CD4-positive, alpha-beta memory T cell (primary cell): ENCODE results near the gene CACNA1A. TPM values are rescaled to one million over a fixed set of nuclear protein-coding genes. Genes with fewer than 3 reads are reported as not detected.
"Not testable (repeated sequence)": the region's sequence is repeated elsewhere in the genome, so short reads cannot be mapped to it uniquely, and the experiment has no call there.

Experiments
- CTCF ChIA-PET: fragments of 350-600 bp; sonication (Branson Sonifier 250); formaldehyde crosslinking; loops from one replicate; lab custom pipeline; 2021; ENCODE audit warnings: inconsistent platforms; ENCODE audit not compliant: partially characterized antibody; lab: Charles Lee
- POLR2A ChIA-PET: fragments of 350-600 bp; sonication (Branson Sonifier 250); formaldehyde crosslinking; loops from one replicate; lab custom pipeline; 2021; ENCODE audit not compliant: partially characterized antibody; lab: Charles Lee
- DNase-seq, 5 donors: peaks; one replicate each; pipeline versions ENCODE4 v3.0.0 to v3.0.0-alpha.2; 2020 to 2022; ENCODE audit warnings: mixed read lengths in 1 of 5
- H3K27ac ChIP-seq: one replicate; pipeline ENCODE4 v1.7.0; 2013; ENCODE audit warnings: low read depth, low read length
- H3K27me3 ChIP-seq: 2 replicates; pipeline ENCODE4 v1.7.0; 2013; ENCODE audit warnings: mild to moderate bottlenecking, low read length, moderate library complexity; ENCODE audit not compliant: insufficient read depth
- H3K36me3 ChIP-seq: 2 replicates; pipeline ENCODE4 v1.7.0; 2013; ENCODE audit warnings: mild to moderate bottlenecking, low read length, moderate library complexity; ENCODE audit not compliant: insufficient read depth
- H3K4me1 ChIP-seq: 2 replicates; pipeline ENCODE4 v1.7.0; 2013; ENCODE audit warnings: mild to moderate bottlenecking, low read length, moderate library complexity; ENCODE audit not compliant: insufficient read depth
- H3K4me3 ChIP-seq, 2 donors: one replicate each; pipeline ENCODE4 v1.7.0; 2013; ENCODE audit warnings: low read length in 2 of 2, mild to moderate bottlenecking in 1 of 2
- H3K9me3 ChIP-seq, 2 donors: one replicate each; pipeline ENCODE4 v1.7.0; 2013; ENCODE audit warnings: low read length in 2 of 2, control low read depth in 1 of 2; ENCODE audit not compliant: control insufficient read depth in 1 of 2
- H3K27ac Mint-ChIP-seq, 7 donors: one replicate each; pipeline ENCODE4 v1.8.0; 2020 to 2021; ENCODE audit warnings: mixed read lengths in 7 of 7, mild to moderate bottlenecking in 6 of 7, inconsistent platforms in 3 of 7, moderate library complexity in 3 of 7
- H3K27me3 Mint-ChIP-seq, 2 donors: one replicate each; pipeline ENCODE4 v1.8.0; 2020 to 2021; ENCODE audit warnings: mixed read lengths in 2 of 2
- H3K36me3 Mint-ChIP-seq, 2 donors: one replicate each; pipeline ENCODE4 v1.8.0; 2020 to 2021; ENCODE audit warnings: mixed read lengths in 2 of 2, inconsistent platforms in 1 of 2, mild to moderate bottlenecking in 1 of 2
- H3K4me1 Mint-ChIP-seq, 4 donors: one replicate each; pipeline ENCODE4 v1.8.0; 2020 to 2021; ENCODE audit warnings: mixed read lengths in 4 of 4, mild to moderate bottlenecking in 1 of 4
- H3K4me3 Mint-ChIP-seq, 8 donors: one replicate each; pipeline ENCODE4 v1.8.0; 2020 to 2021; ENCODE audit warnings: mixed read lengths in 8 of 8, mild to moderate bottlenecking in 7 of 8, moderate library complexity in 6 of 8, inconsistent platforms in 3 of 8
- H3K9me3 Mint-ChIP-seq, 8 donors: one replicate each; pipeline ENCODE4 v1.8.0; 2020 to 2021; ENCODE audit warnings: mixed read lengths in 8 of 8, mild to moderate bottlenecking in 5 of 8, inconsistent platforms in 3 of 8, moderate library complexity in 1 of 8
- intact Hi-C: fragments of 100-400 bp; cut with micrococcal nuclease; formaldehyde crosslinking; loops from one replicate; pipeline ENCODE4 v1.15.1; 2023
- polyA plus RNA-seq, 2 donors: library from polyadenylated mRNA; unstranded; fragments of 300-500 nt; fragmentation: Illumina TruSeq; gene quantifications; one replicate each; pipeline ENCODE4 v1.2.3, GENCODE V29; 2021
- total RNA-seq, 2 experiments: library from RNA; stranded (reverse); gene quantifications; one replicate each; pipeline ENCODE4 v1.2.3, GENCODE V29; 2021

The CACNA1A gene
- total and polyA plus RNA-seq, 4 experiments from 2014 or later: 0.19 to 0.35 (median 0.26) TPM

GRCh38 chr19:13428352-13428751, 77.9 kb downstream of the CACNA1A start:
- H3K9me3 Mint-ChIP-seq: peaks cover 0 to 35% (median 22%) of the 10 kb centered on the region in 8 donors
- peaks cover 11 to 14% of the 10 kb centered on the region in 2 donors for H3K27me3 Mint-ChIP-seq
- DNase-seq: peak in 3 of 5 donors; percentile 7 to 14 (median 10)
- H3K27ac Mint-ChIP-seq: no peak overlapping the region
- no peak overlapping the region for H3K4me3 ChIP-seq
- no peak overlapping the region for H3K4me3 Mint-ChIP-seq
- ChIA-PET POLR2A (no interaction called here), CTCF (interaction anchor here (0.7 to 3.4 kb wide), 4 partner anchors 10 to 1997 kb away, joined by 3 to 19 read pairs (median 4); no protein-coding TSS in a partner anchor)
- intact Hi-C loops: no loop called here
- H3K36me3 ChIP-seq: no peaks in the 10 kb centered on the region
- no peaks in the 10 kb centered on the region for H3K4me1 Mint-ChIP-seq
- H3K9me3 ChIP-seq: no peaks in the 10 kb centered on the region
- no peak overlapping the region for H3K27ac ChIP-seq
- peaks cover 0 to 4% of the 10 kb centered on the region in 2 donors for H3K36me3 Mint-ChIP-seq
- no peaks in the 10 kb centered on the region for H3K4me1 ChIP-seq
- H3K27me3 ChIP-seq: no peaks in the 10 kb centered on the region

DNA sequence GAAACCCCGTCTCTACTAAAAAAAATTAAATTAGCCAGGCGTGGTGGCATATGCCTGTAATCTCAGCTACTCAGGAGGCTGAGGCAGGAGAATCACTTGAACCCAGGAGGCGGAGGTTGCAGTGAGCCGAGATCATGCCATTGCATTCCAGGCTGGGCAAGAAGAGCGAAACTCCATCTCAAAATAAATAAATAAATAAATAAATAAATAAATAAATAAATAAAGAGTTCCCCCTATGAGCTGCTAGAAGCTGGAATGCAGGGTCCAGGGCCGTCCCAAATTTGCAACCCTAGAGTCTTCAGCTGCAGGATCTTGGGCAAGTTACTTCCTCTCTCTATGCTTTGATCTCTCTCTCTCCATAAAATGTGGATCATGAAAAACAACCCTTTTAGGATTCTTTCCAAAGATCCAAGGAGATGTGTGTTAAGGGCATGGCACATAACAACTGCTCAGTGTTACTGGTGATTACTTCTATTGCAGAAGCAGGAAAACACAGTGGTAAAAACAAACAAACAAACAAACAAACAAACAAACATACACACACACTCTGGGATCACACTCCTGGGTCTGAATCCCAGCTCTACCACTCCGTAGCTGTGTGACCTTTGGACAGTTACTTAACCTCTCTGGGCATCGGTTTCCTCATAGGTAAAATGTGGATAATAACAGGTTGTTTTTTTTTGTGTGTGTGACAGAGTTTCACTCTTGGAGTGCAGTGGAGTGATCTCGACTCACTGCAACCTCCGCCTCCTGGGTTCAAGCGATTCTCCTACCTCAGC, 78.8 kb downstream of the CACNA1A start:
- no peak overlapping the region for H3K4me3 ChIP-seq
- H3K36me3 ChIP-seq: no peaks in the 10 kb centered on the region
- intact Hi-C loops: no loop called here
- peaks cover 0 to 6% of the 10 kb centered on the region in 2 donors for H3K9me3 ChIP-seq
- ChIA-PET POLR2A (no interaction called here), CTCF (interaction anchor here (0.7 to 3.4 kb wide), 5 partner anchors 8 to 1997 kb away, joined by 3 to 19 read pairs (median 4); no protein-coding TSS in a partner anchor)
- H3K27ac ChIP-seq: no peak overlapping the region
- H3K4me1 ChIP-seq: no peaks in the 10 kb centered on the region
- H3K27me3 ChIP-seq: no peaks in the 10 kb centered on the region
- H3K27ac Mint-ChIP-seq: no peak overlapping the region
- H3K4me1 Mint-ChIP-seq: no peaks in the 10 kb centered on the region
- H3K4me3 Mint-ChIP-seq: no peak overlapping the region
- no peak for DNase-seq
- peaks cover 14 to 16% of the 10 kb centered on the region in 2 donors for H3K27me3 Mint-ChIP-seq
- H3K9me3 Mint-ChIP-seq: peaks cover 0 to 44% (median 30%) of the 10 kb centered on the region in 8 donors
- H3K36me3 Mint-ChIP-seq: peaks cover 3 to 7% of the 10 kb centered on the region in 2 donors

DNA sequence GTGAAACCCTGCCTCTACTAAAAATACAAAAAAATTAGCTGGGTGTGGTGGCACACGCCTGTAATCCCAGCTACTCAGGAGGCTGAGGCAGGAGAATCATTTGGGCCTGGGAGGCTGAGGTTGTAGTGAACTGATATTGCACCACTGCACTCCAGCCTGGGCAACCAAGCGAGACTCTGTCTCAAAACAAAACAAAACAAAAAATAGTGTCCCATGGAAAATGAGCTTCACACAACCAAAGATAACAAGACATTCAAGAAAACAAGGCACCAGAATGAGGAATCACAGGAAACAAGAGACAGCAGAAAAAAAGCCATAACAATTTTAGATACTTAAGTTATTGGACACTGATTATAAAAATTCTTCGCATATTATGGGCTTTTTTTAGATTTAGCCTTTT, 80.4 kb downstream of the CACNA1A start:
- H3K36me3 ChIP-seq, H3K4me3 ChIP-seq, H3K9me3 ChIP-seq, DNase-seq, H3K27me3 ChIP-seq, H3K4me1 ChIP-seq, H3K4me1 Mint-ChIP-seq, H3K4me3 Mint-ChIP-seq, intact Hi-C loops, POLR2A ChIA-PET, H3K27ac ChIP-seq, H3K36me3 Mint-ChIP-seq: not testable (repeated sequence)
- H3K27me3 Mint-ChIP-seq: peaks cover 11 to 15% of the 10 kb centered on the region in 2 donors
- peak overlapping the region in 1 of 7 donors; percentile 79 for H3K27ac Mint-ChIP-seq
- H3K9me3 Mint-ChIP-seq: peaks cover 0 to 58% (median 42%) of the 10 kb centered on the region in 8 donors
- CTCF ChIA-PET: interaction anchor here (3.4 kb wide), 1 partner anchor 148 kb away, joined by 19 read pairs; no protein-coding TSS in a partner anchor

- Mint-ChIP-seq H3K27ac (no peak overlapping the region), H3K27me3 (peaks cover 11 to 15% of the 10 kb centered on the region in 2 donors), H3K36me3 (peaks cover 3 to 7% of the 10 kb centered on the region in 2 donors), H3K9me3 (peaks cover 0 to 66% (median 47%) of the 10 kb centered on the region in 8 donors), H3K4me3 (no peak overlapping the region), H3K4me1 (no peaks in the 10 kb centered on the region)
- Histone ChIP-seq H3K36me3 (no peaks in the 10 kb centered on the region), H3K9me3 (peaks cover 0 to 9% of the 10 kb centered on the region in 2 donors), H3K27me3 (no peaks in the 10 kb centered on the region), H3K4me1 (no peaks in the 10 kb centered on the region), H3K4me3 (no peak overlapping the region), H3K27ac (no peak overlapping the region)
- intact Hi-C loops: no loop called here
- ChIA-PET POLR2A (no interaction called here), CTCF (no interaction called here)
- no peak for DNase-seq
These were observed 81.1 kb downstream of the CACNA1A start for GRCh38 chr19:13425151-13425550.

DNA sequence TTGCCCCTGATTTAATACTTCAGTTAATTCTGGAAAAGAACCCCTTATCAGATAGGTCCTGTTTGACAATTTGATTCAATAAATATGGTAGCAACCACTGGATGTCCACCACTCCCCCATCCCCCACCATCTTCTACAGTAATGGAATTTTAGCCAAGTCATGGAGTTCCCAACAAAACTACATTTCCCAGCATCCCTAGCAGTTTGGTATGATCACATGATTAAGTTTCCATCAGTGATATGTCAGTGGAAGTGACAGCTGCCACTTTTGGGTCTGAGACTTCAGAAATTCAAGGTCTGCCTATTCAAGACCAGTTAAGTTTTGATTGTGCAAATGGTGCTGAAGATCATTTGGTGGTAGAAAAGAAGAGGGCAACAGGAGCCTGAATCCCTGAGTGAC, 85.5 kb downstream of the CACNA1A start:
- intact Hi-C loops: no loop called here
- peaks cover 0 to 52% (median 38%) of the 10 kb centered on the region in 8 donors for H3K9me3 Mint-ChIP-seq

GRCh38 chr19:13417054-13417453, 89.2 kb downstream of the CACNA1A start:
- H3K4me3 Mint-ChIP-seq: no peak overlapping the region
- H3K27ac ChIP-seq: no peak overlapping the region
- intact Hi-C loops: no loop called here
- H3K27me3 ChIP-seq: no peaks in the 10 kb centered on the region
- CTCF ChIA-PET: no interaction called here
- H3K4me3 ChIP-seq: no peak overlapping the region
- H3K27me3 Mint-ChIP-seq: peaks cover 3 to 12% of the 10 kb centered on the region in 2 donors
- no peak for DNase-seq
- H3K4me1 Mint-ChIP-seq: no peaks in the 10 kb centered on the region
- POLR2A ChIA-PET: no interaction called here
- no peaks in the 10 kb centered on the region for H3K36me3 ChIP-seq
- H3K9me3 Mint-ChIP-seq: peaks cover 0 to 20% (median 11%) of the 10 kb centered on the region in 8 donors
- H3K9me3 ChIP-seq: no peaks in the 10 kb centered on the region
- no peaks in the 10 kb centered on the region for H3K4me1 ChIP-seq
- H3K27ac Mint-ChIP-seq: no peak overlapping the region
- H3K36me3 Mint-ChIP-seq: no peaks in the 10 kb centered on the region

More for the DNA sequence above, 85.5 kb downstream of the CACNA1A start:
- Histone ChIP-seq H3K4me1 (no peaks in the 10 kb centered on the region), H3K27ac (no peak overlapping the region), H3K9me3 (peaks cover 0 to 9% of the 10 kb centered on the region in 2 donors), H3K27me3 (no peaks in the 10 kb centered on the region), H3K4me3 (no peak overlapping the region), H3K36me3 (no peaks in the 10 kb centered on the region)
- Mint-ChIP-seq H3K4me3 (no peak overlapping the region), H3K4me1 (no peaks in the 10 kb centered on the region), H3K27me3 (peaks cover 4 to 11% of the 10 kb centered on the region in 2 donors), H3K36me3 (peaks cover 3% of the 10 kb centered on the region in 2 donors), H3K27ac (no peak overlapping the region)
- CTCF ChIA-PET: no interaction called here
- no peak for DNase-seq
- POLR2A ChIA-PET: no interaction called here

DNA sequence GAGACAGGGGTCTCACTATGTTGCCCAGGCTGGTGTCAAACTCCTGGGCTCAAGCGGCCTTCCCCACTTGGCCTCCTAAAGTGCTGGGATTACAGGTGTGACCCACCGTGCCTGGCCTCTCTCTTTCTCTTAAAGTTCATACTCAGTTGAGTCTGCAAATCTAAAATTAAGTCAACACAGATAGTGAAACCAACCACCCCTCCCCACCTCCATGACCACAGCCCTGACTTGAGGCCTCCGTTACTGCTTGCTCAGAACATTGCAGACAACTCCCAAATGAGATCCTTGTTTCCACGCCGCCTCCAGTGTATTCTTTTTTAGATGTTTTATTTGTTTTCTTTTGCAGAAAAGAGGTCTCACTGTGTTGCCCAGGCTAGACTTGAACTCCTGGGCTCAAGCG, 94.4 kb downstream of the CACNA1A start:
- Mint-ChIP-seq H3K27me3 (peaks cover 11 to 14% of the 10 kb centered on the region in 2 donors), H3K36me3 (no peaks in the 10 kb centered on the region)

More for the DNA sequence above, 94.4 kb downstream of the CACNA1A start:
- Mint-ChIP-seq H3K4me1 (no peaks in the 10 kb centered on the region), H3K27ac (peak overlapping the region in 1 of 7 donors; percentile 19), H3K4me3 (no peak overlapping the region), H3K9me3 (peaks cover 0 to 4% (median under 1%) of the 10 kb centered on the region in 8 donors)
- Histone ChIP-seq H3K36me3 (no peaks in the 10 kb centered on the region), H3K9me3 (no peaks in the 10 kb centered on the region), H3K27me3 (no peaks in the 10 kb centered on the region), H3K4me3 (no peak overlapping the region), H3K27ac (no peak overlapping the region), H3K4me1 (no peaks in the 10 kb centered on the region)
- intact Hi-C loops: no loop called here
- ChIA-PET POLR2A (no interaction called here), CTCF (no interaction called here)
- no peak for DNase-seq
